ENCODE data around the gene COBL.

The COBL gene

DNA sequence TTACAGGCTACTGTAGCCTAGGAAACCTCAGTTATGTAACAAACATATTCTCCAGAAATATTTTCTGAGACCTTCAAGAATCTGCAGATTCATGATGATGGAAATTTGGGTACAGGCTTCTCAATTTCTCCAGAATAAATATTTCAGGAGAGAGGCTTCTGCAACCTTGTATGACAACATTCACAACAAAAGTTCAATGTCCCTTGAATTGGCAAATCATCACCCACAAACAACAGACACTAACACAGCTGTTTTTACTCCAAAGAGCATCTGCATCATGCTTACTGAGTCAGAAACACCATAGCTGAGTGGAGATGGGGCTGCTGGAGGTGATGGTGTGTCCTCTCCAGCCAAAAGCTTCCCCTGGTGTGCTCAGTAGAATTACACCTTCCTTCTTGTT is 9.3 kb upstream of the COBL start:
- no peak for DNase-seq (ENCODE audit: low spot score)

DNA sequence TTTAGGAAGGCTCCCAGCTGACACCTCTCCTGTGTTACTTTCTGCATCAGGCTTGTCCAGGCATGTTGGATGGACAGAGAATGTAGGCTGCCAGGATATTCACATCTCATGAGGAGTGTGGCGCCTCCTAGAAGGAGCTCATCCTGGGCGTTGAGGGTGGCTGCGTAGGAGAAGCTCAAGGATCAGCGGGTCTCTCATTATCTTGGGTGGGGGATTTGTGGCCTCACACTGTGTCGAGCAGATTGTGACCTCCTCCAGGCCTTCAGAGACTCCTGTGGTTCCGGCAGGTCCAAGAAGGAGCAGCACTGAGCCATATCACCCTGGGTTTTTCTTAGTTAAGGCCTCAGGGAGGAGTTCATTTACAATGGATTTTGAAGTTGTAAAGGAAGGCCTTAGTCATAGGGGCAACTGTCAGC is 8.7 kb upstream of the COBL start:
- no peak for DNase-seq (ENCODE audit: low spot score)

DNA sequence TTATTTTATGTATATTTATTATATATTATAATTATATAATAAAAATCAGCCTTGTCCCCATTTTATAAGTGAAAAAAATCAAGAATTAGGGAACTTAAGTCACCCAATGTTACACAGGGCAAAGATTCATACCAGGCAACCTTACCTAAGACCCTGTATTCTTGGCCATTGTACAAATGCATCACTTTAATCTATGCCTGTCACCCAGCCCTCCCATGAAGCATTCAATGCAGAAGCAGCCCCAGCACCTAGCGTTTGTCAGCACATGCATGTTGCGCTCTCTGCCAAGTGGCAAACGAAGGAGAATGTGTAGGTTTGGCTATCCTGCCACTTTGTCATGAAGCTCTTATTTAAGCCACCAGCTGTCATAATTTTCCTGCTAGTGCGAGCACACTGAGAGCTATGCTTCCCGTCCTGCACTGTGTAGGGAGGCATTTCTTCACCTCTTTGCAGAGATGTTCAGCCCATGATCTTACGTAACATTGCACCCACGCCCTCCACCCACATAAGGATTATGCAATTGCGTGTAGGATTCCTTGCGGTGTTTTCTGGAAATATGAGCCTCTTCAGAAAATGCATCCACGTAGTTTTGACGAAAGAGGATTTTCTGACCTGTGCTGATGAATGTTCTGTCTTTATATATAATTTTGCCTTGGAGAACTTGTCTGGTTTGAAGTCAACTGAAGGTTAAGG is 7.7 kb upstream of the COBL start:
- DNase-seq (ENCODE audit: low spot score), result no peak

DNA sequence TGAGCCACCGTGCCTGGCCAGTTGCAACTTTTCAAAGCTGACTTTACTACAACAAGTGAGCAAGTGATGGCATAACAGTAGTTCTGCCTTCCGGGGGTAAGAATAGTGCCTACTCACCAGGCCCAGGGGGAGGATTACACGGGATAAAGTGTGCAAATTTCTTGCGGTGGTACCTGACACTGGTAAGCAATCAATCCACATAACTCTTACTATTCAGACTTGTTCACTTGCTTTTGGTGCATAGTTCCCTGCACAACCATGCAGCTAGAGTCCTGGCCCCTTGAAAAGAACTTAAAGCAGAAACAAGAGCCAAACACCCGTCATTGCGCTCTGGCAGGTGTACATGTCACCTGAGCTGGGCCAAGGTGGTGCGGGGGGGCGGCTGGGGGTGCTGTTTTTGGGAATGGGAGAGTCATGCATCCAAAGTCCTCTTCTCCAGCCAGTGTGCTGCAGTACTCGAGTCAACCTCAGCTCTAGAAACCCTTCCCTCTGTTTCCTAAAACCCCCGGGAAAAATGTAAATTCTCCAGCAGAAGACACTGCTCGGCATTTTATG is 5.4 kb upstream of the COBL start:
- no peak for DNase-seq (ENCODE audit: low spot score)

DNA sequence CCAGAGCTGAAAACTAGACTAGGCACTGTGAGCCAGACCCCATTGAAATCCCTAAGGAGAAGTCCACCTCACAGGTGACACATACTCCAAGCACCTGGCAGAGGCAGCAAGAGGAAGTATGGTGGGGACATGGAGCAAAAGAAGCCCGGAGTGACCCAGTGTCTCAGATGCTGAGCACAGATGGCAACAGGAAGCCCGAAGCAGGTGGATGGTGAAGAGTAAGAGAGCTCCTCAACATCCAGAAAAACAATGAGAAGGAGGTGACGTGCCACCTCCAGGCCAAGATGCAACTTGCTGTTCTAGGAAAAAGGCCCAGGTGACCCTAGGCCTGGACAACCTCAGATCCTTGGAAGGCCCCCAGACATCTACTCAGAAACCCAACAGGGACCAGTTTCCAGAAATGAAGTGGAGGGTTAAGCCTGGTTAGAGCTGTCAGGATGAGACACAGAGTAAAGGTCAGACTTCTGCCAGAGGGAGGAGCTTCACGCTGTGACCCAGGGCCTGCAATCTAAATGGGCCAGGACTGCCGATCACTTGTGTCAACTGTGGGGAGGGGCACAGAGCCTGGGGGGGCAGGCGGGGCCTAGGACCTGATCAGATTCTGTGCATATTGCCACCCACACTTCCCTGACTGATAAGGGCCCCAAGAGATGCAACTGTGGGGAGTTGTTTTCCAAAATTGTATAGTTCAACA is 2.4 kb upstream of the COBL start:
- no peak for DNase-seq (ENCODE audit: low spot score)

DNA sequence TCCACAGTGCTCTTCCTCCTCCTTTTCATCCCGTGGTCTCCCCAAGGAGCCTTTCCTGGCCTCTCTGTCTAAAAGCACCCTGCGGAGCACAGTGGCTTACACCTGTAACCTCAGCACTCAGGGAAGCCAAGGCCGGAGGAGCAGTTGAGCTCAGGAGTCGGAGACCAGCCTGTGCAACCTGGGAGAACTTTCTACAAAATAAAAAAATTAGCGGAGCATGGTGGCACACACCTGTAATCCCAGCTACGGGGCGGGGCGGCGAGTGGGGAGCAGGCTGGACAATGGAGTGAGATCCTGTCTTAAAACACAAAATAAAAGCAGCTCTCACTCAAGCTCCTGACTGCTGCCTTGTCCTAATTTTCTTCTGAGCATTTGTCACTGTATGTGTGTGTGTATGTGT is 1.4 kb upstream of the COBL start:
- DNase-seq (ENCODE audit: low spot score), result no peak

DNA sequence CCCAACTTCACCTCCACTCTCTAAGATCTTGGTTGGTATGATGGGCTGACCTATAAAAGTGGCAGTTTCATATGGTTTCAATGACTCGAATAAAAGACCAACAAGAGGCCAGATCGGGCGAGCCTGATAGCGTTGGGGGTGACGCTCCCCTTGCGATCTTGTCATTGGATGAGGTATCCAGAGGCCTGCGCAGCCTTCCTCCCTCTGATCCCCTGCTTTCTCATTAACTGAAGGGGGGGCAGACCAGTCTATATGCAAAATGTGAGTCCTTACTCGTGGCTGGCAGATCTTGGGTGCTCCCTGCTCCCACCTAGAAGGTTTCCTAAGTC is 937 bp upstream of the COBL start:
- no peak for DNase-seq (ENCODE audit: low spot score)

DNA sequence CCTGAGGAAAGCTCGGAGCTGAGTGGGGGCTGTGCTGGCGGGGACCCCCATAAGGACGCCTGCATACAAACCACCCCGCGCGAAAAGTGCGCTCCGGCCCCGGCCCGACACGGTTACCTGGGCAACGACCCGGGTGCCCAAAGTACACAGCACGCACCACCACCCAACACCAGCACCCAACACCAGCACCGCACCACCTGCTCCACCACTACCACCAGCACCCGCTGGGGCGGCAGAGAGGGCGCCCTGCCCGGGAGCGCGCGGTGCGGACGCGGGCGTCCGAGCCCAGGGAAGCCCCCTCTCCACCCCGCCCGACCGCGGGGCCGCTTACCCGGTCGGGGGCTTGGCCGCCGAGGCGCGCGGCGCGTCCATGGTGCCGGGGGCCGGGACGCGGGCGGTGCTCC is 345 bp downstream of the COBL start:
- DNase-seq (ENCODE audit: low spot score), result no peak

DNA sequence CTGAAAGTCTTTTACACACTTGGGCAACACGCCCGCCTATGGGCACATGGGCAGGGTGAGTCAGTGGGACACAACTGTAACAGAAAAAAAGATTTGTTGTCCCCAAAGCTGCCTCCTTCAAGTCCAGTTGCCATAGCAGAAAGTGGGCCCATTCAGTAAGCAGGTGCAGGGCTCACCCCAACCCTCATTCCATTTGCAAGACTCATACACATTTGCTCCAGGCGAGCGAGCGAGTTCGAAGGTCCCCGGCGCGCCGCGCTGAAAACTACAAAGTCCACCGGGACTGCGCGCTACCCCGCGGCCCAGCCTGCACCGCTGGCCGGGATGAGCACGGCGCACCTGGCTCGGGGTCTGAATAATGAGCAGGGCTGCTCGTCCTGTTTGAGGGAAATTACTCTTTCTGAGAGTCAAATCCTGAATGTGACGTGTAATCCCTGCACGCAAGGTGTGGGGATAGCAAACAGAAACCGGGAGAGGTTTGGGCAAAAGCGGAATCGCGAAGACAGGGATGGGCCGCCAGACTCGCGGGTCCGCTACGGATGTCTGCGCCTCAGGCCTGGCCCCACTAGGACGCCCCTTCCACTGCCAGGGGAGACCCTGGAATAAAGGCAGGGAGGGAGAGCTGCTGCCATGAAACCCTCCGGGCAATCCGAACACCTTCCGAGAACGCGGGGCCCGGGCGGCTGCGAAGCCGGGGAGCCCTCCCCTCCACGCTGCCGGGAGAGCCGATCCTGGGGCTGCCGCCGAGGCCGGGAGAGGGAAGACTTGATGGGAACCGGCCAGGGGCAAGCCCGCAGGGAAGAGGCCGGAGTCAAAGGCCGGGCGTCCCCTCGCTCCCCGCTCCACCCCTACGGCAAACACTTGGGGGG is 982 bp downstream of the COBL start:
- no peak for DNase-seq (ENCODE audit: low spot score)

DNA sequence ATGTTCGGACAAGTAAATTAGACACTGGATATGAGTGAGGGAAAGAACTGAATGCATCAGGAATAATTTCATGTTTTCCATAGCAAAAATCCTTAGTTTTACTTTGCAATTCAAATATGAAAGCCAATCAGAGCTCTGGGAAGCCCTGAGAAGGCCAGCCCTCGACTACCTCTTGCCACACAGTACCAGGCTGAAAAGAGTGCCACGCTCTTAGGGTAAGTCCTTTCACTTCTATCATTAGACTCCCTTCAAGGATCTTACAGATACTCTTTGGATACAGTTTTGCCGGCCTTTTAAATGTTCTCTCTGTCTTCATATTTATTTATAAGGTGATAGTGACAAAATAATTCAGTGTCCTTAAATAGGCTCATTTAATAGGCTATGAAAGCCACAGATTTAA is 1.9 kb downstream of the COBL start:
- no peak for DNase-seq (ENCODE audit: low spot score)

DNA sequence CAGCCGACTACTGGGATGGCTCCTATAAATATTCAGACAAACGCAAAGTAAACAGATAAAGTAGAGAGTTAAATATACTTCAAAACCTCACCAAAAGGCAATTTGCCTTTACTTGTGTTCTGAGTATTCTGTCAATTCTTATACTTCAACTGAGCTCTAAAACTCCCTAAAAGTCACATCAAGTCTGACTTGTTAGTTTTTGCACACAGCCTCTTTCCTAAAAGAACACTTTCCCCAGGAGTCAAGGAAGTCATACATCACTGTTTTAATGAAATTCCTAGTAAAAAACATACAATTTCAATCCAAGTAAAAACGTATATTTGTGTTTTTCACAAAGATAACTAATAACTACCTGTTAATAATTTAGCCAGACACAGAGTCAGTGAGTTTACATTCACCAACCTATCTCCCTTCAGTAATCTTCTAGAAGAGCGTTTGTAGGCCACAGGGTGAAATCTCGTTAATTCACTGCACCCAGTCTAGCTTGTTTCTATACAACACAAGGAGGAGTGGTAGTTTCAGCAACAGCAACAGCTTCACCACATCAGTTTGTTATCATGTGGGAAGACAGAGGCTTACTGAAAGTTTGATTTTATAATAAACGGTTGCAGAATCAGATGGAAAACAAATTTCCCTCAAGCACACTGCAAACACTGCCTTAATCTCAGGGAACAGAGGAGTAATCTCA is 2.7 kb downstream of the COBL start:
- DNase-seq (ENCODE audit: low spot score), result no peak

DNA sequence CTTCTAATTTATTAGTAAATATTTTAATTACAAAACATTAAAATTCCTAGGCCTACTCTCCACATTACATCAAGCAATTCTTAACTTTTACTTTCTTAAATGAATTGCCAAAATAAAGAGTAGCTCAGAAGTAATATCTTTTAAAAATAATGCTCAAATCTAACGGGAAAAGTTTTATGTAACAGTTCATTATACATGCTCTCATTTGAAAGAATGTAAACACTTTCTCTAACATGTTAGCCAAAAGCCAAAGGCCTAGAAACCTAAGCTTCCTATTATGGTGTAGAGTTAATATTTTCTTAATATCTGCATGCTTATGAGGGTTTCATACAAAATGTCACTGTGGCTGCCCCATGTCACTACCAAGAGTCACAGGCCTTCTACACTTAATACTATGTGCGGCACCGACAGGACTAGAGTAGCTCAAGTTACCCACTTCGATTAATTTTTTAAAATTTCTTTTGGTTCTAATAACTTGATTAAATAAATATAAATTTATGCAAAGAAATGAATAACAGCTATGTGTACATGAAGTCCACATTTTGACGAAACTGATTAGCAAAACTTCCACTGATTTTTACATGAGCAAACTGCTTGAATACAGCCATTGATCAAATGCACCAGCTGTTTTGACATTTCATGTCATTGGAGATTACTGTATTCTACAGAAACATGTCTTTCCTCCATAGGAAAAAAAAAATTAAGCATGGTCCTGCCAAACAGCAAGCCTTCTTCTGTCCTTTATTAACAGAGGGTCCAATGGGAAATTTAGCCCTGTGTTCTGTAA is 3.5 kb downstream of the COBL start:
- DNase-seq (ENCODE audit: low spot score), result no peak

DNA sequence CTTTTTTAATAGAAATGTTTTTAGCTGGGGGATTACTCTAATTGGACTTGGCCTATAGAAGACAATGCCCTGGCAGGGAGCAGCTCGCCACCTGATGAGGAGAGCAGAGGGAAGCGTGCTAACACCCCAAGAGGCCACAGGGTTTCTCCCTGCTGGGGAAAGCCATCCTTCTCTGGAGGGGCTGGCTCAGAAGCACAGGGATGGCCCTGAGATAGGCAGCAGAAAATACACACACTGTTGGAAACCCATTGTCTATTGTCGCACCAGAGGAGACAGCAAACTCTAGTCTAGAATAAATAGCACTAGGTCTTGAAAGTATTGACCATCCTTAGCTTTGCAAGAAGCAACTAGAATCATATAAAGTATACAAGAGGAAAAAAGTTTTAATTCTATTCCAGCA is 5.4 kb downstream of the COBL start:
- no peak for DNase-seq (ENCODE audit: low spot score)

DNA sequence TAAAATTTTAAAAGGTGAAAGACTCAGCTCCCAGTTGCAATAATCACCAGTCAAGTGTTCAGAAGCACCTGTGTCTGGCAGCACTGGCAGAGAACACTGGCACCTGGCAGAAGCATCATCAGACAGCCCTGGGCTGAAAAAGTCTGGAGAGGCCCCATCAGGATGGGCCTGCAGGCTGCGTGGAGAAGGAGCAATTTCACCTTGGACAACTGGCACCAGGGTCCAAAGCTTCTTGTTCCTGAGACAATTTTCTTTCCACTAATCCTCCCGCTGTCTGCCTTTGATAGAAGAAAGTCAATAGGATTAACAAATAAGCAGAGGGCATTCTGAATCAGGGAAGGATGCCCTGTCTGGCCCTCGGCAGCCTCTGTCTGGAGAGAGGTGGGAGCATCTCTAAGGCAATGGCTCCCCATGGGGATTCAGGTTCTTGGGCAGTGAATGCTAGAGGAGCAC is 6.5 kb downstream of the COBL start:
- no peak for DNase-seq (ENCODE audit: low spot score)

DNA sequence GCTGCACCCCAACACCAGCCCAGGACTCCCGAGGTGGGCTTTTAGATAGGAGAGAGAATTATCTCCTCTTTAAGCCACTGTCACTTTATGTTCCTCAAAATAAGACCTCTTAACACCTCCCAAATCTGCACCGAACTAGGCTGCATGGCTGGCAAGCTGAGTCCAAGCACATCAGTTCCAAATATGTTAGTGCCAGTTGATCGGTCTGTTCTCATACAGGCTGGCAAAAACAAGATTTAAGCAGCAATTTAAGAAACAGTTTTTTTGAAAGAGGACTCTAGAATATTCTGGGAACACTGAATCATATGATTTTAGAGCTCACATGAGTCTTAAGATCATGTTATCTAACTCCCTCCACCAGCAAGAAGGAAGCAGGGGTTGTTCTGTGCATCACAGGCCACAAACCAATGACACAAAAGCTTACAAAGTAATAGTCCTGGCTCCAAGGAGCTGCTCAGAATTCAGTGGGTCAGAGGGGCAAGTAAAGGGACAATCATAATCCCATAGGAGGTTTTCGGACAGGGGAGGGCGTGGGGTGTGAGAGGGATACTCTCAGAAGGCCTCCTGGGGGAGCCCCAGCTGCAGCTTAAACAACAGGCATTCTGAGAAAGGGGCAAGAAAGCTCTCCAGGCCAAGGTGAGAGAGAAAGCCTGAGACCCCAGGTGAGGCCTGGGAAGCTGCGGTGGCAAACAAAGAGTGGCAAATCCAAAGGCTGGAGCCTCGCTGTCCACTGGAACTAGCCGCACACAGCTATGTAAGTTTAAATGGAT is 7.1 kb downstream of the COBL start:
- no peak for DNase-seq (ENCODE audit: low spot score)

DNA sequence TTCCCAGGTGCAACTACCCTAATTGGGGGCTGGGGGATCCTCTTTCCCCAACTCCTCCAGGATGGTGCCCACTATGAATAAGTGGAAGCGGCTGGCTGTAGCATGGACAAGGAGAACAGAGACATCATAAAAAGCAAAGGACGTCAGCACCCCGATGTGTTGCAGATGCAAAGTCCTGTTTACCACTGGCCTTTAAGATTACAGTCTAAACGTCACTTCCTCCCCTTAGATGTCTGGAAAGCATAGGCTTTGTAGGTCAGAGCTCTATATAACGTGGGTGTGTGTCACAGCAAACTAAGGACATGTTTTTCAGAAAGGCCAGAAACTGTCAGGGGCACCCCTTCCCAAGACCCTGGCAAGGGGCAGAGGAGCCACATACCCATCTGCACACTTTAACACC is 7.9 kb downstream of the COBL start:
- no peak for DNase-seq (ENCODE audit: low spot score)

DNA sequence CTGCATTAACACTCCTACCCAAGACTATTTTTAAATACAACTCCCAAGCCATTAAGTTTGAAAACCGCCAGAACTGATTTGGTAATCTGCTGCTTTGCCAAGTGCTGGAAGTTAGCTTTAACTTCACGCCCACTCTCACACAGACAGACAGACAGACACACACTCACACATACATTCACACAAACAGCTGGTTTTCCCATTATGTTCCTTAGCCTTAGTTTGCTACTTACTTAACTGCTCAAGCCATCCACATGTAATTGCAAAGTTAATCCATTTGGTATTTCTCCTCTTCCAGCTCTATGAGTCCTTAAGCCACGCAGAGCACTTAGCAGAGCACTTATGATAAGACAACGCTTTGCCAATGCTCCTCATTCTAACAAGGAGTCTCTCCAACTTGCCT is 8.3 kb downstream of the COBL start:
- no peak for DNase-seq (ENCODE audit: low spot score)

DNA sequence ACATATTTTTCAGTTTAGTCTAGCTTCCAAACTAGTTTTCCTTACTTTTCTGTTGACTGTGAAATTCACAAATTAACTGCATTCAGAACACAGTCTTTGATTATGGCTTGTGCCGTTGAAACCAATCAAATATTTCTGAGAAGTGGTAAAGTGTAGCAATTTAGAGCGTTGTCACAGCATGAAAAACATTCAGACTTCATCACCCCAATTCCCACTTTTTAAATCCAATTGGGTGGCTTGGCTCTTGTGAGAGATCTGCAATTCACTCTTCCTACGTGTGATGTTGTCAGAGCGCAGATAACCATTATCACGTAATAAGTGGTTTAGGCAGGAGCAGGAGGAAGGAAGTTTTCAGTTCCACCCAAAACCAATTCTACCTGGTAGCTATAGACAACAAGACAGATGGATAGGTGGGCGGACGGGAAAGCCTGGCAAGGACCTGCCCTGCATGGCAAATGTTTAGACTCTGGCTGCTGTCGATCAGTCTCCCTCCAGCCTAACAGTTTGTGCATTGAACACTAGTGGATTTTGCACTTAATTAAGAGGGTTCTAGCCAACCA is 8.9 kb downstream of the COBL start:
- DNase-seq (ENCODE audit: low spot score), result no peak

DNA sequence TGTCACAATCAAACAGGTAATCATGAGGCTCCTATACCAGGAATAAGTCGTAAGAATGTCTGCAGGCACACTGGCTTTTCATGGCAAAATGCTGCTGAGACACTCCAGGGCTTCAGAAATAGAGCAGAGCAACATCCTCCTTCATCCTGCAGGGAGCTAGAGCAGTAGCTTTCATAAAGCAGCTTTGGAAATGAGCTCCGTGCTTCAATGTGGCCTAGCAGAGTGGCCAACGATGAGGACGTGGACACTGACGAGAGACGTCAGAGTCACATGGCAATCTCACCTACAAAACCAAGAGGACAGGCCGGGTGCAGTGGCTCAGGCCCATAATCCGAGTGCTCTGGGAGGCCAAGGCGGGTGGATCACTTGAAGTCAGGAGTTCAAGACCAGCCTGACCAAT is 9.8 kb downstream of the COBL start:
- DNase-seq (ENCODE audit: low spot score), result no peak

DNA sequence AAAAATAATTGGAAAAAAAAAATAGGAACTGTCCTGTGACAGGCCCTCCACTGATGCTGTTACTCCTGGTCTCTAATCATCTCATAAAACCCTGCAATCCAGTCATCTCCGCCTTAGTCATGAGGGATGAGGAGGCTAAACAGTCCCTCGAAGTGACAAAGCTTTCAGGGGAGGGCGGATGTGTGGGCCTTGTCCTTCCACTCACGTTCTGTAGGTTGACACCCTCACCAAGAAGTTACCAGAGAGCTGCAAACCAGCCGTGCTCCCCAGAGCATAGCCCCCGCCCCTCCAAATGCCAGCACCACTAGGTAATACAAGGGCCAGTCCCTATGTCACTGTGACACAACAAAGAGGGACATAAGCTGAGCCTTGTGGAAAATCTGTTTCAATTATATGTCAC is 11.9 kb downstream of the COBL start:
- DNase-seq (ENCODE audit: low spot score), result no peak

All from kidney capillary endothelial cell (primary cell).